MM.1S (cell line): ENCODE results near the gene PTPRD.

Source experiments
- EZH2 ChIP-seq: fragments of 300-600 bp; sonication (generic); optimal IDR thresholded peaks from 2 replicates; pipeline ENCODE3; 2017; ENCODE audit warnings: low read depth, mild to moderate bottlenecking, antibody characterized with exemption, low read length, mixed read lengths
- TF ChIP-seq, protein P1 (sequence below): fragments of 300-600 bp; sonication (generic); IDR thresholded peaks from 2 replicates; pipeline ENCODE4 v1.5.1; 2016; ENCODE audit warnings: antibody characterized with exemption, low read length, mixed read lengths

DNA sequence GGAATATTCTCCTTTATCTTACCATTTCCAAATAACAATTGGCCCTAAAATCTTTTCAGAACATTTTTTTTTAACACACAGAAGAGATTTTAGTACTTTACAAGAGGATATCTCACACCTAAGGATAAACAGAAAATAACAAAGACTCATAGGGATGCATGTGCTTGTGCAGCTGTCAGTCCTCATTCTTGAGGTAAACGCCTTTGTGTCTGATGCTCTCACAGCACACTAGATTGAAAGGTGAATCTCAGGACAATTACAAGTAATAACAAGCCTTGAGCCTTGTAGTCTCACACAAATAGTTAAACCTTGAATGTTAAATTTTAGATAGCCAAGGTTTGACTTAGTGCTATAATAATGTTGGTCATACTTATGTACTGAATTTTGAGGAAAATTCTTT is 439.2 kb downstream of the PTPRD start:
- TF ChIP-seq, protein P1, sequence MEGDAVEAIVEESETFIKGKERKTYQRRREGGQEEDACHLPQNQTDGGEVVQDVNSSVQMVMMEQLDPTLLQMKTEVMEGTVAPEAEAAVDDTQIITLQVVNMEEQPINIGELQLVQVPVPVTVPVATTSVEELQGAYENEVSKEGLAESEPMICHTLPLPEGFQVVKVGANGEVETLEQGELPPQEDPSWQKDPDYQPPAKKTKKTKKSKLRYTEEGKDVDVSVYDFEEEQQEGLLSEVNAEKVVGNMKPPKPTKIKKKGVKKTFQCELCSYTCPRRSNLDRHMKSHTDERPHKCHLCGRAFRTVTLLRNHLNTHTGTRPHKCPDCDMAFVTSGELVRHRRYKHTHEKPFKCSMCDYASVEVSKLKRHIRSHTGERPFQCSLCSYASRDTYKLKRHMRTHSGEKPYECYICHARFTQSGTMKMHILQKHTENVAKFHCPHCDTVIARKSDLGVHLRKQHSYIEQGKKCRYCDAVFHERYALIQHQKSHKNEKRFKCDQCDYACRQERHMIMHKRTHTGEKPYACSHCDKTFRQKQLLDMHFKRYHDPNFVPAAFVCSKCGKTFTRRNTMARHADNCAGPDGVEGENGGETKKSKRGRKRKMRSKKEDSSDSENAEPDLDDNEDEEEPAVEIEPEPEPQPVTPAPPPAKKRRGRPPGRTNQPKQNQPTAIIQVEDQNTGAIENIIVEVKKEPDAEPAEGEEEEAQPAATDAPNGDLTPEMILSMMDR = no peak
- no peak for TF ChIP-seq EZH2
